ENCODE data around the gene ADIPOR2. TPM values are rescaled to one million over a fixed set of nuclear protein-coding genes. Genes with fewer than 3 reads are reported as not detected.

ADIPOR2 gene
- total RNA-seq, 1 experiment from 2014 or later, result 26.5 TPM

- no peaks in the 10 kb centered on the region for H3K36me3 ChIP-seq (ENCODE audit: low read depth, low read length)
- ATAC-seq, result no peak
- no peaks in the 10 kb centered on the region for H3K9me3 ChIP-seq (ENCODE audit: low read length)
- DNase-seq, result no peak
- H3K9me2 ChIP-seq (replicated peaks; ENCODE audit: low read length), result no peaks in the 10 kb centered on the region
- ChIA-PET POLR2A (ENCODE audit: unreplicated experiment) (no interaction called here), CTCF (no interaction called here)
- no peak overlapping the region for H3K4me2 ChIP-seq (ENCODE audit: low read length)
- no peak for TF ChIP-seq EZH2phosphoT487 (IDR thresholded peaks at IDR 0.05; ENCODE audit: borderline replicate concordance, low read length)
- no peak for TF ChIP-seq CTCF (conservative IDR thresholded peaks at IDR 0.05; ENCODE audit: low read depth, low read length)
- no peak for TF ChIP-seq EZH2 (IDR thresholded peaks at IDR 0.05; ENCODE audit: low read length, unreplicated experiment)
- BruUV-seq (replicated peaks), result no TSS peak
- no peak overlapping the region for H3K27ac ChIP-seq (ENCODE audit: low read length)
- intact Hi-C loops (cut with micrococcal nuclease), result no loop called here
- H3K79me2 ChIP-seq (ENCODE audit: low read length), result no peaks in the 10 kb centered on the region
- H3K4me1 ChIP-seq (ENCODE audit: insufficient read depth, low read length), result peaks cover 17% of the 10 kb centered on the region
- H3K4me3 ChIP-seq (ENCODE audit: low read length), result no peak overlapping the region
- no peaks in the 10 kb centered on the region for H4K20me1 ChIP-seq (ENCODE audit: low read length)
- peaks cover 28% of the 10 kb centered on the region for H3K27me3 ChIP-seq (ENCODE audit: low read length)
- H2AFZ ChIP-seq (ENCODE audit: low read length), result no peak overlapping the region
- H3K9ac ChIP-seq (ENCODE audit: low read length), result no peak overlapping the region
- H3F3A ChIP-seq (ENCODE audit: low read length, unreplicated experiment), result no peaks in the 10 kb centered on the region
Measured at GRCh38 chr12:1833596-1834028, 142.7 kb downstream of the ADIPOR2 start.

GRCh38 chr12:1834186-1834925, 143.5 kb downstream of the ADIPOR2 start:
- ATAC-seq (no peak), DNase-seq (no peak)
- Histone ChIP-seq H3K27me3 (ENCODE audit: low read length) (peaks cover 28% of the 10 kb centered on the region), H3K79me2 (ENCODE audit: low read length) (no peaks in the 10 kb centered on the region), H3K9ac (ENCODE audit: low read length) (no peak overlapping the region), H3K9me3 (ENCODE audit: low read length) (no peaks in the 10 kb centered on the region), H3K36me3 (ENCODE audit: low read depth, low read length) (no peaks in the 10 kb centered on the region), H3K9me2 (replicated peaks; ENCODE audit: low read length) (no peaks in the 10 kb centered on the region), H3K4me3 (ENCODE audit: low read length) (no peak overlapping the region), H3K27ac (ENCODE audit: low read length) (no peak overlapping the region), H2AFZ (ENCODE audit: low read length) (no peak overlapping the region), H4K20me1 (ENCODE audit: low read length) (no peaks in the 10 kb centered on the region), H3F3A (ENCODE audit: low read length, unreplicated experiment) (no peaks in the 10 kb centered on the region), H3K4me2 (ENCODE audit: low read length) (no peak overlapping the region), H3K4me1 (ENCODE audit: insufficient read depth, low read length) (peaks cover 17% of the 10 kb centered on the region)
- ChIA-PET CTCF (no interaction called here), POLR2A (ENCODE audit: unreplicated experiment) (no interaction called here)
- BruUV-seq (replicated peaks), result no TSS peak
- TF ChIP-seq EZH2phosphoT487 (IDR thresholded peaks at IDR 0.05; ENCODE audit: borderline replicate concordance, low read length), result no peak
- no peak for TF ChIP-seq EZH2 (IDR thresholded peaks at IDR 0.05; ENCODE audit: low read length, unreplicated experiment)
- no peak for TF ChIP-seq CTCF (conservative IDR thresholded peaks at IDR 0.05; ENCODE audit: low read depth, low read length)
- intact Hi-C loops (cut with micrococcal nuclease), result no loop called here

All from PC-3 (cell line).